H1 (cell line): ENCODE measurements around the gene SPATA13.

Experiments
- ATF2 ChIP-seq: IDR thresholded peaks from 2 replicates; pipeline ENCODE4 v1.6.1; 2012; ENCODE audit warnings: low read length, inconsistent platforms
- CREB1 ChIP-seq: IDR thresholded peaks from 2 replicates; pipeline ENCODE4 v1.6.1; 2012; ENCODE audit warnings: inconsistent platforms
- CTCF ChIP-seq, 3 experiments: IDR thresholded peaks; 1 replicate in 2 of 3; 2 replicates in 1 of 3; pipeline versions ENCODE4 v1.5.1 to v1.6.1; 2011; ENCODE audit warnings: low read length in 3 of 3, mild to moderate bottlenecking in 3 of 3, inconsistent platforms in 2 of 3, low read depth in 1 of 3, moderate library complexity in 1 of 3; ENCODE audit not compliant: insufficient read depth in 1 of 3; ENCODE audit errors: control extremely low read depth in 1 of 3
- HDAC2 ChIP-seq, 2 experiments: fragments of 300-600 bp in 1 of 2; sonication (generic) in 1 of 2; IDR thresholded peaks; 2 replicates each; pipeline ENCODE4 v1.6.1; 2011 to 2012; ENCODE audit warnings: low read depth in 2 of 2, low read length in 2 of 2, mild to moderate bottlenecking in 2 of 2, moderate library complexity in 2 of 2, borderline replicate concordance in 1 of 2, inconsistent platforms in 1 of 2
- POLR2A ChIP-seq, 2 experiments: IDR thresholded peaks; 1 replicate in 1 of 2; 2 replicates in 1 of 2; pipeline ENCODE4 v1.6.1; 2011; ENCODE audit warnings: low read depth in 2 of 2, low read length in 2 of 2, mild to moderate bottlenecking in 2 of 2; ENCODE audit errors: control extremely low read depth in 1 of 2
- POU5F1 ChIP-seq: IDR thresholded peaks from 2 replicates; pipeline ENCODE4 v1.6.1; 2011; ENCODE audit warnings: low read depth, mild to moderate bottlenecking, low read length, moderate library complexity
- SUZ12 ChIP-seq: fragments of 200-600 bp; sonication (generic); IDR thresholded peaks from 2 replicates; pipeline ENCODE4 v1.6.1; 2012; ENCODE audit warnings: mild to moderate bottlenecking, inconsistent platforms, low read length, moderate library complexity, mixed read lengths

- TF ChIP-seq SUZ12 (no peak), CREB1 (no peak), HDAC2 (IDR thresholded peaks at IDR 0.05; ENCODE audit: borderline replicate concordance in 1 of 2, low read depth in 2 of 2, low read length in 2 of 2) (no peak), POLR2A (IDR thresholded peaks at IDR 0.05; ENCODE audit: control extremely low read depth in 1 of 2, low read depth in 2 of 2, low read length in 2 of 2) (no peak), CTCF (IDR thresholded peaks at IDR 0.05; ENCODE audit: control extremely low read depth in 1 of 3, insufficient read depth in 1 of 3, low read depth in 1 of 3, low read length in 3 of 3) (no peak), ATF2 (no peak), POU5F1 (no peak)
Measured at GRCh38 chr13:24261566-24261965, 101.0 kb downstream of the SPATA13 start.
